H54 (cell line): ENCODE measurements around the gene SLC16A10.
"Not testable (repeated sequence)": the region's sequence is repeated elsewhere in the genome, so short reads cannot be mapped to it uniquely, and the experiment has no call there.

Experiments used
- DNase-seq: peaks from one replicate; pipeline ENCODE4 v3.0.0; 2011; ENCODE audit warnings: low spot score, mixed read lengths; ENCODE audit not compliant: insufficient read length
- FAIRE-seq: peaks from 3 replicates; lab custom pipeline; 2011; peaks lifted over from hg19 to GRCh38; lab: Jason Lieb, UNC
- POLR2A ChIP-seq: IDR thresholded peaks from 2 replicates; pipeline ENCODE4 v1.6.1; 2011; ENCODE audit warnings: low read depth, mild to moderate bottlenecking, low read length

The SLC16A10 gene

DNA sequence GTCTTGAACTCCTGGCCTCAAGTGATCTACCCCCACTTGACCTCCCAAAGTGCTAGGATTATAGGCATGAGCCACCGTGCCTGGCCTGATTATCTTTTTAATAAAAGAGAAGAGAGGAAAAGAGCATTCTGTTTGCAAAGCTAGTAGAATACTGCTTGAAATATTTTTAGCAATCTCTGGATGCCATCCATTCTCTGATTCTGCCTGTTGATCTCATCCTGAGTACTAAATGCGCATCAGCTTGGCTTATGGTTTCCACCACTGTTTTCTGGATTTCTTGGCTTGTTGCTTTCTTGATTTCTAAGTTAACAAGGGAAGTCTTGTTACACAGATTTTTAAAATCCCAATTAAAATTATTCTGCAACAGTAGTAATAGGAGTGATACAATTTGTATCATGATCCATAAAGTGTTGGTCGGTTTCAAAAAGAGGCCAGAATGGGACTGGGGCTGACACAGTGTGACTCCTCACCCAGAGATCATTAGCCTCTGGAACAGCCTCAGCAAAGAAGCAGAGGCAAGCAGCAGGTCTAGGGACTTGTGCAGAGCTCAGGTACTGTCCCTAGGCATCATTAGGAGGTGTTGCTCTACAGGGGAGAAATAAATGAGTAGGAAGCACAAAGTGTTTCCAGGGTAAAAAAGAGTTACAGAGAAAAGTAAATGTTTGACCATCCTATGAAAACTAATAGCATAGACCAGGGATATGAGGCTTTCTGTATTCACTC is 17.8 kb upstream of the SLC16A10 start:
- TF ChIP-seq POLR2A, result no peak
- FAIRE-seq (no peak), DNase-seq (no peak)

GRCh38 chr6:111070105-111071005 is 16.9 kb upstream of the SLC16A10 start:
- DNase-seq, result no peak
- no peak for TF ChIP-seq POLR2A
- no peak for FAIRE-seq

- no peak for FAIRE-seq
These were observed 14.4 kb upstream of the SLC16A10 start for GRCh38 chr6:111072801-111073360.

DNA sequence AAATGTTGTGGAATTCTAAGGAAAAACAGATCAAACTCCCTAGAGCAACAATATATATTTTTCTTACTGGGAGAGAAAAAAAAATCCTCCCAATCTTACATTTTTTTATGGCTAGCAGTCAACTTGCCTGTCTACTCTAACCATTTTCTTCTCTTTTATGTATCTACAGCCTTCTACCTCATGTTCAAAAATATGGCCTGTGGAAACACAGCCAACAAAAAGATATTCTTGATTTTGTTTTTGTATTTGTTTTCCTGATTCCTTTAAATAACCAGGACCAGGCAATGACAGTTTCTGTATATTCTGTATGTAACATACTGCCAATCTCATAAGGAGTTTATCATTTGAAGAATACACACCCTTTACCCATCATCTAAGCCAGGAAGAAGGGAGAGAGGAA is 13.0 kb upstream of the SLC16A10 start:
- no peak for TF ChIP-seq POLR2A
- FAIRE-seq (no peak), DNase-seq (no peak)

More at GRCh38 chr6:111072801-111073360, 14.4 kb upstream of the SLC16A10 start:
- DNase-seq, result no peak
- no peak for TF ChIP-seq POLR2A

- DNase-seq, result no peak
- no peak for FAIRE-seq
- TF ChIP-seq POLR2A, result no peak
These were observed 11.1 kb upstream of the SLC16A10 start for GRCh38 chr6:111076024-111076695.

DNA sequence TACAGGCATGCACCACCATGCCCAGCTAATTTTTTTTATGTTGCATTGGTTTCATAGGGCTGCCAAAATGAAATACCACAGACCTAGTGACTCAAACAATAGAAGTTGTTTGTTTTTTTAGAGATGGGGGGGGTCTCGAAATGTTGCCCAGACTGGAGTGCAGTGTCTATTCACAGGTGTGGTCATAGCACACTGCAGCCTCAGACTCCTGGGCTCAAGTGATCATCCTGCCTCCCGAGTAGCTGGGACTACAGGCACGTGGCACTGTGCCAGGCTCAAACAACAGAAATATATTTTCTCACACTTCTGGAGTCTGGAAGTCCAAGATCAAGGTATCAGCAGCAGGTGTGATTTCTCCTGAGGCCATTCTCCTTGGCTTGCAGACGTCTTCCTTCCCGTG is 6.6 kb upstream of the SLC16A10 start:
- no peak for DNase-seq
- no peak for FAIRE-seq
- no peak for TF ChIP-seq POLR2A

DNA sequence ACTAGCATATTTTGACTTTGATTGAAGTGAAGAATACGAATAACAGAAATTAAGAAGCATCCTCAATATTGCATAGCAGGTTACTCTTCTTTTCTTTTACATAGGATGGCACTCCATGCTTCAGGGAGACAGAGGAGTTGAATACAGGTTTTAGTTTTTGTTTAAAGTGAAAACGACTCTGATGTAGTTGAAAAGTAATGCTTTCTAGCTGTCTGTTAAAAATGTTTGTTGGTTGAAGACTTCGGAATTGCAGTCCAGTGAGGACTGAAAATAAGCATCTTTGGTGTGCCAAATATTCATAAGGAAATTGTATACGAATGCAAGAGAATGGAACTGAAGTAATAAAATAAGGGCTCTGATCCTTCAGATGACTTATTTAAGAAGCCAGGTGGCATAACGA is 618 bp upstream of the SLC16A10 start:
- no peak for TF ChIP-seq POLR2A
- FAIRE-seq (no peak), DNase-seq (no peak)

- FAIRE-seq (no peak), DNase-seq (no peak)
- TF ChIP-seq POLR2A, result no peak
These were observed 766 bp downstream of the SLC16A10 start for GRCh38 chr6:111087871-111088667.

GRCh38 chr6:111088668-111089003 is 1.3 kb downstream of the SLC16A10 start:
- no peak for TF ChIP-seq POLR2A
- DNase-seq (no peak), FAIRE-seq (no peak)

DNA sequence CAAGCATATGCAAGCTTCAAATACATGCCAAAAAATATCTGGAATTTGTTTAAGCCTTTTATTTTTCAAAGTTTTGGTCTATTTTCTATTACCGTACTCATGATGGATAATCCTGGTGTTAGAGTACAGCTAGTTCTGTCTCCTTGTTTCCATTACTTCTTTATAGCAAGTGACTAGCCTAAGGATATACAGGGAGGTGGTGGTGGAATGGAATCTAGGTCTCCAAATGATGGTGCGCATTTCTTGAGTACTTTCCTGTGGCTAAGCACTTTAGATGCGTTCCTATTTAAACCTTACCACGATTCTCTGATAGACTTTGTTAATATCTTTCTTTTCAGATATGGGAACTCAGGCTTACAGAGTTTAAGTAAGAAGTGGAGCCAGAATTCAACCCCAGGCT is 3.5 kb downstream of the SLC16A10 start:
- TF ChIP-seq POLR2A, result no peak
- DNase-seq, result no peak
- no peak for FAIRE-seq

DNA sequence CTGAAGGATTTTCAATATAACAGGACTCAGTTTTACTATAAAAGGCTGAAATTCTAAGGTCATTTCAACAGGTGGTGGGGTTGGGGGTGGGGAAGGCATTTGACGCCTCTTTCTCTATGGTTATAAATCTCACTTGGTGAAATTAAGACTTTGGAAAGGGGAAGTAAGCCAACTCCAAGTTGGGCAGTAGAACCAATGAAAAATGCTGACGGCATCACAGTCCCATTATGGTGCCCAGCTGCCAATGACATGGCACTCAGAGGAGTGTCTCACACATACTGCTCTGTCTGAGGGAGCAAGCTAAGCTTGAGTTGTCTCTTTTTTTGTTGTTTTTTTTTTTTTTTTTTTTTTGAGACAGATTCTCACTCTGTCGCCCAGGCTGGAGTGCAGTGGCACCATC is 4.7 kb downstream of the SLC16A10 start:
- no peak for DNase-seq
- no peak for FAIRE-seq
- no peak for TF ChIP-seq POLR2A

- not testable (repeated sequence) for FAIRE-seq, DNase-seq
These were observed 8.2 kb downstream of the SLC16A10 start for GRCh38 chr6:111095488-111095887.

DNA sequence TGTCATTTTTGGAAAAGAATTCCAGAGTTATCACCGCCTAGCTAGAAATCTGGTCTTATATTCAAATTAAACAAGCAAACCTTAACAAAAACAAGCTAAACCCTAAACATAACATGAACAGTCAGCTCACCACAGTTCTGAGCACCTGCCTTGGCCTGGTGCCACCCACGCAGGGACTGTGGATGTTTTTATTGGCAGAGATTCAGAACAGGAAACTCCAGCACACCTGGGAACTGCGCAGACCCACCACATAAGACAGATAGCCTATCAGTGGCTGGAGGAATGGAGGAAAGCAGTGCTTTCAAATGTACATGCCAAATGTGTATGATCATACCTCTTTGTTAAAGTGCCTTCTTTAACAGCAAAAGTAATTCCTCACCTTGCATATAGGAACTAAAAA is 8.9 kb downstream of the SLC16A10 start:
- no peak for TF ChIP-seq POLR2A
- DNase-seq, result no peak
- no peak for FAIRE-seq
